Endodermal cell (in vitro differentiated cells): Measurements from ENCODE around the gene CYP19A1. TPM values are rescaled to one million over a fixed set of nuclear protein-coding genes. Genes with fewer than 3 reads are reported as not detected.

Experiments used
- DNase-seq: peaks from one replicate; pipeline ENCODE4 v3.0.0-alpha.2; 2017
- H3K27ac ChIP-seq: 2 replicates; pipeline ENCODE4 v1.5.1; 2013; ENCODE audit warnings: mild to moderate bottlenecking, low read depth, low read length, moderate library complexity
- H3K27me3 ChIP-seq: 2 replicates; pipeline ENCODE4 v1.6.1; 2013; ENCODE audit warnings: mild to moderate bottlenecking, low read length, moderate library complexity; ENCODE audit not compliant: insufficient read depth, control insufficient read depth, poor library complexity, severe bottlenecking
- H3K36me3 ChIP-seq: 2 replicates; pipeline ENCODE4 v1.7.0; 2013; ENCODE audit warnings: mild to moderate bottlenecking, low read length, moderate library complexity; ENCODE audit not compliant: control insufficient read depth, insufficient read depth
- H3K4me1 ChIP-seq: one replicate; pipeline ENCODE4 v1.7.0; 2013; ENCODE audit warnings: low read length; ENCODE audit not compliant: control insufficient read depth, insufficient read depth
- H3K4me3 ChIP-seq: 2 replicates; pipeline ENCODE4 v1.5.1; 2013; ENCODE audit warnings: mild to moderate bottlenecking, low read length, moderate library complexity
- H3K9ac ChIP-seq: 2 replicates; pipeline ENCODE4 v1.6.1; 2013; ENCODE audit warnings: mild to moderate bottlenecking, low read length, moderate library complexity; ENCODE audit not compliant: poor library complexity, severe bottlenecking; ENCODE audit errors: extremely low read depth
- H3K9me3 ChIP-seq: 2 replicates; pipeline ENCODE4 v1.6.1; 2013; ENCODE audit warnings: mild to moderate bottlenecking, low read length, moderate library complexity; ENCODE audit not compliant: control insufficient read depth
- H3K27ac Mint-ChIP-seq: 2 replicates; pipeline ENCODE4 v1.8.0; 2020; ENCODE audit warnings: mixed read lengths
- H3K27me3 Mint-ChIP-seq: 2 replicates; pipeline ENCODE4 v1.8.0; 2021; ENCODE audit warnings: mild to moderate bottlenecking, mixed read lengths; ENCODE audit not compliant: insufficient read depth
- H3K36me3 Mint-ChIP-seq: 2 replicates; pipeline ENCODE4 v1.8.0; 2020; ENCODE audit warnings: low read depth, mixed read lengths
- H3K4me1 Mint-ChIP-seq: 2 replicates; pipeline ENCODE4 v1.8.0; 2020; ENCODE audit warnings: mixed read lengths
- H3K4me3 Mint-ChIP-seq: 2 replicates; pipeline ENCODE4 v1.8.0; 2020; ENCODE audit warnings: mild to moderate bottlenecking, moderate library complexity, mixed read lengths
- H3K9me3 Mint-ChIP-seq: 2 replicates; pipeline ENCODE4 v1.8.0; 2020; ENCODE audit warnings: mild to moderate bottlenecking, mixed read lengths
- CTCF ChIP-seq: fragments of 200-600 bp; sonication (generic); conservative IDR thresholded peaks from 2 replicates; pipeline ENCODE4 v1.5.0; 2021; ENCODE audit warnings: antibody characterized with exemption, mild to moderate bottlenecking
- WGBS, 2 experiments: methylation state at CpG; one replicate each; pipeline versions ENCODE4 v1.1.5 to v1.1.7; 2013; ENCODE audit warnings: missing lambda C conversion rate in 2 of 2, mixed read lengths in 1 of 2; ENCODE audit not compliant: insufficient coverage in 1 of 2, insufficient read length in 1 of 2; 5-methylcytosine and 5-hydroxymethylcytosine counted together
- total RNA-seq, 2 donors: library from RNA; stranded (reverse); fragmentation: NEBNext Ultra II Directional in 1 of 2; extraction: Animal tissue kit (Norgen Biotek cat#: 25700) in 1 of 2; gene quantifications; 2 replicates in 1 of 2; 3 replicates in 1 of 2; pipeline ENCODE4 v1.2.1, GENCODE V29; 2021

Gene CYP19A1
- total RNA-seq, 2 donors from 2014 or later: not detected

- DNase-seq: no peak
- no peak overlapping the region for H3K4me3 Mint-ChIP-seq
- Histone ChIP-seq H3K9me3 (no peaks in the 10 kb centered on the region), H3K27ac (no peak overlapping the region), H3K27me3 (peaks cover 8% of the 10 kb centered on the region), H3K36me3 (no peaks in the 10 kb centered on the region), H3K9ac (no peak overlapping the region), H3K4me1 (no peaks in the 10 kb centered on the region), H3K4me3 (no peak overlapping the region)
- H3K27ac Mint-ChIP-seq: no peak overlapping the region
- H3K4me1 Mint-ChIP-seq: peaks cover 9% of the 10 kb centered on the region
- H3K9me3 Mint-ChIP-seq: no peaks in the 10 kb centered on the region
- no peaks in the 10 kb centered on the region for H3K36me3 Mint-ChIP-seq
- no peak for TF ChIP-seq CTCF
- 83 to 89% methylated on average over 1 of the region's 1 CpG for WGBS, 2 experiments
- peaks cover 37% of the 10 kb centered on the region for H3K27me3 Mint-ChIP-seq
Observed at GRCh38 chr15:51355096-51355495, 16.7 kb upstream of the CYP19A1 start.

DNA sequence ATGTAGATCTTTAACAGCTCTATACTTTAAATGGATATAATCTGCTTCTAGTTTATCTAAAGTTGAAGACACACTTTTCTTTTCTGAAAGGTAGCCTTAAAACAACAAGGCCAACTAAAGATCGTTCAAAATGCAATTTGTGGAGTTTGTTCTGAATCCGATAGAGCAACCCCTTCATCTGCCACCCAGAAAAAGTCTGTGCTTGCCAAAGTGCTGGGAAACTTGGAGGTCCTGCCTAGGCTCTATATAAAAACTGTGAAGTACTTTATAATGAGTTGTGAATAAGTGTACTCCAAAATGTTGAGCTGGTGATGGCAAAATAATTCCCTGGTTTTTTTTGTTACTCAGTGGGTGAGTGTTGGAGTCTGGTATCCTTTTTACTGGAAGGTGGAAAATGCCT is 15.6 kb upstream of the CYP19A1 start:
- WGBS, 2 experiments: 60 to 87% methylated on average over 1 to 2 of the region's 2 CpGs
- H3K27ac ChIP-seq: no peak overlapping the region
- DNase-seq: no peak
- TF ChIP-seq CTCF: no peak
- H3K27me3 ChIP-seq: peaks cover 12% of the 10 kb centered on the region
- Mint-ChIP-seq H3K4me1 (peaks cover 9% of the 10 kb centered on the region), H3K36me3 (no peaks in the 10 kb centered on the region), H3K27ac (no peak overlapping the region), H3K9me3 (no peaks in the 10 kb centered on the region), H3K27me3 (peaks cover 39% of the 10 kb centered on the region), H3K4me3 (no peak overlapping the region)
- no peaks in the 10 kb centered on the region for H3K9me3 ChIP-seq
- H3K4me3 ChIP-seq: no peak overlapping the region
- H3K9ac ChIP-seq: no peak overlapping the region
- H3K36me3 ChIP-seq: no peaks in the 10 kb centered on the region
- no peaks in the 10 kb centered on the region for H3K4me1 ChIP-seq

DNA sequence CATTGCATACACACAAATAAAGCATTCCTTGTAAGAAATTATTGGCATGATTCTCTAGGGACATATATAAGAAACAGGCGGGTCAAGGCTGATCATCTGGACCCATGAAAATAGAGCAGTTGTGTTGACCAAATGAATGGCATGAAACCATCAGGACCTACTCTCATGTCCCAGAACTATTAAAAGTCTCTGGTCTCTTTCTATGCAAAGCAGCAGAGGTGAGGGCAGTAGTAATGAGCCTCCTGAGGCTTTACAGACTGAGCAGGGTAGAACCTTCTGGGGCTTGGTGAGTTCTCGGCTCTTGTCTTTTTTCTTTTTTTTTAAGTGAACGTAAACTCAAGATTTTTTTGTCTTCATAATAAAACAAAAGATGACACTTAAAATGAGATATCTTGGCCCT is 12.3 kb upstream of the CYP19A1 start:
- no peak overlapping the region for H3K27ac Mint-ChIP-seq
- 88 to 100% methylated on average over 3 of the region's 3 CpGs for WGBS, 2 experiments
- H3K4me3 ChIP-seq: no peak overlapping the region
- H3K9ac ChIP-seq: no peak overlapping the region
- no peak for TF ChIP-seq CTCF
- no peak overlapping the region for H3K4me3 Mint-ChIP-seq
- H3K36me3 ChIP-seq: no peaks in the 10 kb centered on the region
- H3K27me3 ChIP-seq: peaks cover 7% of the 10 kb centered on the region
- no peaks in the 10 kb centered on the region for H3K9me3 ChIP-seq
- peaks cover 9% of the 10 kb centered on the region for H3K4me1 Mint-ChIP-seq
- no peak overlapping the region for H3K27ac ChIP-seq
- DNase-seq: no peak
- peaks cover 32% of the 10 kb centered on the region for H3K27me3 Mint-ChIP-seq
- H3K4me1 ChIP-seq: no peaks in the 10 kb centered on the region
- H3K9me3 Mint-ChIP-seq: no peaks in the 10 kb centered on the region
- H3K36me3 Mint-ChIP-seq: no peaks in the 10 kb centered on the region
